IMR-90 (cell line): ENCODE results near the gene TPX2. TPM values are rescaled to one million over a fixed set of nuclear protein-coding genes. Genes with fewer than 3 reads are reported as not detected.

ENCODE experiments used
- ATAC-seq: fragments of 200-7000 bp; cut with Tn5 transposase; 2 replicates; pipeline ENCODE4 v1.9.1; 2020; ENCODE audit warnings: low read depth, mild to moderate bottlenecking, moderate library complexity
- BruUV-seq: library from RNA; stranded (reverse); fragments of 400-500 nt; replicated peaks from 2 replicates; lab custom pipeline; 2021; lab: Mats Ljungman, UMichigan
- CTCF ChIA-PET: fragments of 300-600 bp; formaldehyde crosslinking; extraction: SDS; loops from one replicate; lab custom pipeline; 2021; ENCODE audit warnings: antibody characterized with exemption; lab: Yijun Ruan, JAX
- POLR2A ChIA-PET: fragments of 300-600 bp; sonication (Branson Sonifier 250); formaldehyde crosslinking; loops from one replicate; lab custom pipeline; 2022; ENCODE audit warnings: antibody characterized with exemption; ENCODE audit not compliant: unreplicated experiment; lab: Charles Lee
- DNase-seq: peaks from one replicate; pipeline ENCODE4 v3.0.0; 2013
- H2AFZ ChIP-seq: replicated peaks from 2 replicates; pipeline ENCODE3; 2013; ENCODE audit warnings: low read length, mild to moderate bottlenecking; ENCODE audit not compliant: poor library complexity
- H2AK5ac ChIP-seq: 2 replicates; pipeline ENCODE4 v1.6.1; 2013; ENCODE audit warnings: low read depth, low read length, inconsistent platforms
- H2AK9ac ChIP-seq: replicated peaks from 2 replicates; pipeline ENCODE3; 2013; ENCODE audit warnings: mild to moderate bottlenecking, low read depth, low read length, moderate library complexity; ENCODE audit not compliant: poor library complexity
- H2BK120ac ChIP-seq: 2 replicates; pipeline ENCODE4 v1.6.1; 2013; ENCODE audit warnings: low read depth, low read length, inconsistent platforms
- H2BK15ac ChIP-seq: 3 replicates; pipeline ENCODE4 v1.6.1; 2013; ENCODE audit warnings: low read depth, low read length, inconsistent platforms
- H2BK20ac ChIP-seq: 2 replicates; pipeline ENCODE4 v1.6.1; 2013; ENCODE audit warnings: low read depth, mild to moderate bottlenecking, inconsistent platforms, low read length, moderate library complexity
- H2BK5ac ChIP-seq: 2 replicates; pipeline ENCODE4 v1.6.1; 2013; ENCODE audit warnings: mild to moderate bottlenecking, low read depth, low read length, inconsistent platforms; ENCODE audit not compliant: poor library complexity, severe bottlenecking
- H3K14ac ChIP-seq: replicated peaks from 2 replicates; pipeline ENCODE4 v1.6.1; 2013; ENCODE audit warnings: low read depth, low read length, inconsistent platforms
- H3K18ac ChIP-seq: 2 replicates; pipeline ENCODE4 v1.6.1; 2013; ENCODE audit warnings: low read depth, low read length, control low read depth
- H3K23ac ChIP-seq: 2 replicates; pipeline ENCODE4 v1.6.1; 2013; ENCODE audit warnings: low read depth, low read length, inconsistent platforms
- H3K27ac ChIP-seq: 2 replicates; pipeline ENCODE4 v1.5.1; 2013; ENCODE audit warnings: mild to moderate bottlenecking, control low read depth, low read length; ENCODE audit not compliant: insufficient read depth
- H3K27me3 ChIP-seq: 2 replicates; pipeline ENCODE4 v1.6.1; 2013; ENCODE audit warnings: low read length; ENCODE audit not compliant: control insufficient read depth, insufficient read depth
- H3K36me3 ChIP-seq: 2 replicates; pipeline ENCODE4 v1.6.1; 2013; ENCODE audit warnings: low read length, mixed read lengths; ENCODE audit not compliant: control insufficient read depth, insufficient read depth
- H3K4ac ChIP-seq: 2 replicates; pipeline ENCODE4 v1.6.1; 2013; ENCODE audit warnings: low read depth, low read length, inconsistent platforms
- H3K4me1 ChIP-seq: 2 replicates; pipeline ENCODE4 v1.6.1; 2013; ENCODE audit warnings: low read length, mixed read lengths; ENCODE audit not compliant: control insufficient read depth, insufficient read depth
- H3K4me2 ChIP-seq: 2 replicates; pipeline ENCODE4 v1.6.1; 2013; ENCODE audit warnings: low read depth, mild to moderate bottlenecking, control low read depth, low read length, moderate library complexity
- H3K4me3 ChIP-seq: 2 replicates; pipeline ENCODE4 v1.5.1; 2013; ENCODE audit warnings: low read depth, mild to moderate bottlenecking, control low read depth, low read length, moderate library complexity; ENCODE audit not compliant: insufficient read depth
- H3K56ac ChIP-seq: 2 replicates; pipeline ENCODE4 v1.6.1; 2013; ENCODE audit warnings: low read length, inconsistent platforms; ENCODE audit not compliant: insufficient read depth; ENCODE audit errors: extremely low read depth
- H3K79me1 ChIP-seq, 2 experiments: 2 replicates each; pipeline ENCODE4 v1.6.1; 2013; ENCODE audit warnings: low read length in 2 of 2, inconsistent platforms in 1 of 2, low read depth in 1 of 2
- H3K9ac ChIP-seq: 2 replicates; pipeline ENCODE4 v1.6.1; 2013; ENCODE audit warnings: low read depth, low read length, control low read depth
- H3K9me1 ChIP-seq: 2 replicates; pipeline ENCODE4 v1.6.1; 2013; ENCODE audit warnings: low read length, inconsistent platforms; ENCODE audit not compliant: insufficient read depth
- H3K9me3 ChIP-seq: 2 replicates; pipeline ENCODE4 v1.6.1; 2013; ENCODE audit warnings: low read length; ENCODE audit not compliant: control insufficient read depth, insufficient read depth
- H4K20me1 ChIP-seq: 2 replicates; pipeline ENCODE4 v1.6.1; 2013; ENCODE audit warnings: low read length, inconsistent platforms; ENCODE audit not compliant: insufficient read depth
- H4K5ac ChIP-seq: 2 replicates; pipeline ENCODE4 v1.6.1; 2013; ENCODE audit warnings: mild to moderate bottlenecking, low read depth, low read length, control low read depth
- H4K8ac ChIP-seq, 2 experiments: 2 replicates each; pipeline ENCODE4 v1.6.1; 2013; ENCODE audit warnings: low read depth in 2 of 2, low read length in 2 of 2, control low read depth in 1 of 2, inconsistent platforms in 1 of 2
- H4K91ac ChIP-seq: 2 replicates; pipeline ENCODE4 v1.6.1; 2013; ENCODE audit warnings: low read depth, low read length, inconsistent platforms; ENCODE audit not compliant: insufficient read depth
- BHLHE40 ChIP-seq: fragments of 150-350 bp; IDR thresholded peaks from 2 replicates; pipeline ENCODE4 v1.6.1; 2016; ENCODE audit warnings: mild to moderate bottlenecking, low read depth, low read length
- CEBPB ChIP-seq: IDR thresholded peaks from 2 replicates; pipeline ENCODE4 v1.6.1; 2012; ENCODE audit warnings: low read depth, low read length, improper control_type of control experiment
- CTCF ChIP-seq: conservative IDR thresholded peaks from 2 replicates; pipeline ENCODE4 v1.5.1; 2012; ENCODE audit warnings: mild to moderate bottlenecking, low read depth, low read length, improper control_type of control experiment
- FOS ChIP-seq: fragments of 150-350 bp; IDR thresholded peaks from 2 replicates; pipeline ENCODE4 v1.6.1; 2016; ENCODE audit warnings: low read depth, low read length
- MAFK ChIP-seq: IDR thresholded peaks from 2 replicates; pipeline ENCODE4 v1.6.1; 2012; ENCODE audit warnings: low read depth, low read length, improper control_type of control experiment
- MXI1 ChIP-seq: IDR thresholded peaks from 2 replicates; pipeline ENCODE4 v1.6.1; 2012; ENCODE audit warnings: low read depth, mild to moderate bottlenecking, low read length, moderate library complexity, borderline replicate concordance
- POLR2A ChIP-seq: IDR thresholded peaks from 2 replicates; pipeline ENCODE4 v1.6.1; 2012; ENCODE audit warnings: mild to moderate bottlenecking, low read depth, low read length
- RAD21 ChIP-seq: IDR thresholded peaks from 2 replicates; pipeline ENCODE4 v1.6.1; 2012; ENCODE audit warnings: low read length, improper control_type of control experiment
- RCOR1 ChIP-seq: IDR thresholded peaks from 2 replicates; pipeline ENCODE4 v1.6.1; 2012; ENCODE audit warnings: mild to moderate bottlenecking, low read length, improper control_type of control experiment; ENCODE audit not compliant: insufficient replicate concordance
- RFX5 ChIP-seq: IDR thresholded peaks from 2 replicates; pipeline ENCODE4 v1.8.0; 2012; ENCODE audit warnings: low read depth, mild to moderate bottlenecking, low read length, moderate library complexity
- SMC3 ChIP-seq: fragments of 150-350 bp; IDR thresholded peaks from 2 replicates; pipeline ENCODE4 v1.6.1; 2016; ENCODE audit warnings: low read depth, mild to moderate bottlenecking, antibody characterized with exemption, low read length, moderate library complexity
- USF2 ChIP-seq: fragments of 150-350 bp; IDR thresholded peaks from 2 replicates; pipeline ENCODE4 v1.6.1; 2017; ENCODE audit warnings: mild to moderate bottlenecking, antibody characterized with exemption, low read length, low read depth
- WGBS, 2 experiments: methylation state at CpG; one replicate each; pipeline versions ENCODE4 v1.1.5 to v1.1.7; 2013; ENCODE audit warnings: missing lambda C conversion rate in 2 of 2; ENCODE audit not compliant: insufficient read length in 1 of 2; ENCODE audit errors: extremely low coverage in 2 of 2; 5-methylcytosine and 5-hydroxymethylcytosine counted together
- dilution Hi-C: fragments of 300-500 bp; cut with HindIII; formaldehyde crosslinking; loops from one replicate; pipeline ENCODE4 v1.14.3; 2018; ENCODE audit warnings: low sequenced_read_pairs; ENCODE audit not compliant: unreplicated experiment
- in situ Hi-C: fragments of 300-500 bp; cut with MboI; formaldehyde crosslinking; loops from 3 replicates; pipeline ENCODE4 v1.14.3; 2019; ENCODE audit warnings: low sequenced_read_pairs, inconsistent platforms, mixed read lengths
- intact Hi-C: fragments of 100-400 bp; cut with micrococcal nuclease; formaldehyde crosslinking; loops from 2 replicates; pipeline ENCODE4 v1.10.0; 2022
- polyA plus RNA-seq, 3 experiments: library from polyadenylated mRNA; depleted of rRNA; stranded (reverse); fragments of >200 nt; gene quantifications; 2 replicates each; pipeline ENCODE4 v1.2.3, GENCODE V29; 2012; ENCODE audit warnings: low replicate concordance in 1 of 3
- total RNA-seq: library from RNA; depleted of rRNA; stranded (reverse); fragments of >200 nt; gene quantifications from 2 replicates; pipeline ENCODE4 v1.2.3, GENCODE V29; 2012

The TPX2 gene
- total and polyA plus RNA-seq, 2 of the 4 experiments (the other 2 are of a cell fraction): 28.5 to 72.2 TPM

GRCh38 chr20:31716818-31717477, 22.1 kb upstream of the TPX2 start:
- peak overlapping the region; percentile 41 for H3K23ac ChIP-seq
- 0 out of 3 replicates have a peak overlapping the region, but pooled peaks have one; percentile 38 for H2BK15ac ChIP-seq
- peak overlapping the region; percentile 56 for H4K91ac ChIP-seq
- peaks cover 30 to 78% of the 10 kb centered on the region in 2 experiments for H3K79me1 ChIP-seq
- H3K4me1 ChIP-seq: peaks cover 41% of the 10 kb centered on the region
- H3K18ac ChIP-seq: 0 out of 2 replicates have a peak overlapping the region, but pooled peaks have one; percentile 8
- peak overlapping the region; percentile 32 for H2BK5ac ChIP-seq
- ATAC-seq: no peak
- H3K9ac ChIP-seq: no peak overlapping the region
- H4K8ac ChIP-seq: peak overlapping the region in 1 of 2 experiments; percentile 43; a peak in 1 of 4 replicates
- H3K9me3 ChIP-seq: no peaks in the 10 kb centered on the region
- in situ Hi-C loops (no loop called here), intact Hi-C loops (no loop called here), dilution Hi-C loops (no loop called here)
- H4K5ac ChIP-seq: 0 out of 2 replicates have a peak overlapping the region, but pooled peaks have one; percentile 7
- H2AFZ ChIP-seq: no peak overlapping the region
- H3K27ac ChIP-seq: 0 out of 2 replicates have a peak overlapping the region, but pooled peaks have one; percentile 17
- BruUV-seq: no TSS peak
- TF ChIP-seq USF2: no peak
- no peak for TF ChIP-seq CEBPB
- TF ChIP-seq CTCF: no peak
- TF ChIP-seq RAD21: no peak
- no peak for TF ChIP-seq BHLHE40
- no peak for TF ChIP-seq SMC3
- TF ChIP-seq POLR2A: no peak
- no peak for TF ChIP-seq MXI1
- TF ChIP-seq MAFK: no peak
- no peak for TF ChIP-seq RCOR1
- no peak for TF ChIP-seq RFX5
- no peak for TF ChIP-seq FOS
- peaks cover 38% of the 10 kb centered on the region for H3K9me1 ChIP-seq
- H3K4ac ChIP-seq: peak overlapping the region; percentile 60
- H3K4me2 ChIP-seq: no peak overlapping the region; the same call in 1 of the 2 replicates
- no CpG with 5 or more reads among the region's 5 CpGs for WGBS, 2 experiments
- peak overlapping the region; percentile 85 for H3K14ac ChIP-seq
- peak overlapping the region; percentile 58 for H2BK120ac ChIP-seq
- peaks cover 31% of the 10 kb centered on the region for H3K36me3 ChIP-seq
- H3K27me3 ChIP-seq: no peaks in the 10 kb centered on the region
- DNase-seq: no peak
- no peaks in the 10 kb centered on the region; the same call in 1 of the 2 replicates for H4K20me1 ChIP-seq
- ChIA-PET POLR2A (interaction anchor here (0.6 to 0.9 kb wide), 2 partner anchors 55 to 91 kb away, joined by 3 read pairs; no protein-coding TSS in a partner anchor), CTCF (no interaction called here)
- peak overlapping the region; percentile 67 for H2AK5ac ChIP-seq
- H3K4me3 ChIP-seq: no peak overlapping the region
- H3K56ac ChIP-seq: no peak overlapping the region
- H2BK20ac ChIP-seq: no peak overlapping the region
- peak overlapping the region; percentile 62 for H2AK9ac ChIP-seq
